Naive thymus-derived CD4-positive, alpha-beta T cell (primary cell): ENCODE results near the gene RPL7A. TPM values are rescaled to one million over a fixed set of nuclear protein-coding genes. Genes with fewer than 3 reads are reported as not detected.

Experiments used
- ATAC-seq: fragments of 150-1000 bp; cut with Tn5 transposase; 2 replicates; pipeline ENCODE4 v1.10.0; 2021; ENCODE audit warnings: mild to moderate bottlenecking, moderate library complexity
- CTCF ChIA-PET: fragments of 350-600 bp; sonication (Branson Sonifier 250); formaldehyde crosslinking; loops from one replicate; lab custom pipeline; 2021; ENCODE audit warnings: antibody characterized with exemption; lab: Charles Lee
- POLR2A ChIA-PET: fragments of 350-600 bp; sonication (Branson Sonifier 250); formaldehyde crosslinking; loops from one replicate; lab custom pipeline; 2021; ENCODE audit warnings: antibody characterized with exemption, inconsistent platforms; lab: Charles Lee
- DNase-seq, 9 donors: peaks; one replicate each; pipeline versions ENCODE4 v3.0.0 to v3.0.0-alpha.2; 2020 to 2022; ENCODE audit warnings: mixed read lengths in 1 of 9
- H3K27ac ChIP-seq: one replicate; pipeline ENCODE4 v1.7.0; 2013; ENCODE audit warnings: mild to moderate bottlenecking, low read depth, low read length, moderate library complexity
- H3K27me3 ChIP-seq, 2 donors: one replicate each; pipeline ENCODE4 v1.7.0; 2013; ENCODE audit warnings: low read length in 2 of 2, mild to moderate bottlenecking in 2 of 2, moderate library complexity in 2 of 2; ENCODE audit not compliant: control insufficient read depth in 2 of 2, insufficient read depth in 2 of 2
- H3K36me3 ChIP-seq, 3 experiments: 1 replicate in 2 of 3; 2 replicates in 1 of 3; pipeline ENCODE4 v1.7.0; 2013; ENCODE audit warnings: low read length in 3 of 3, mild to moderate bottlenecking in 3 of 3, moderate library complexity in 1 of 3; ENCODE audit not compliant: insufficient read depth in 3 of 3, control insufficient read depth in 2 of 3
- H3K4me1 ChIP-seq, 2 donors: one replicate each; pipeline ENCODE4 v1.7.0; 2013; ENCODE audit warnings: low read length in 2 of 2, mild to moderate bottlenecking in 2 of 2, moderate library complexity in 1 of 2; ENCODE audit not compliant: control insufficient read depth in 2 of 2, insufficient read depth in 2 of 2
- H3K4me3 ChIP-seq: 2 replicates; pipeline ENCODE4 v1.7.0; 2013; ENCODE audit warnings: mild to moderate bottlenecking, low read length
- H3K9me3 ChIP-seq, 3 experiments: 1 replicate in 2 of 3; 2 replicates in 1 of 3; pipeline ENCODE4 v1.7.0; 2013; ENCODE audit warnings: low read length in 3 of 3; ENCODE audit not compliant: control insufficient read depth in 2 of 3
- H3K27ac Mint-ChIP-seq, 9 donors: one replicate each; pipeline ENCODE4 v1.8.0; 2020 to 2022; ENCODE audit warnings: mixed read lengths in 9 of 9, mild to moderate bottlenecking in 8 of 9, moderate library complexity in 5 of 9, inconsistent platforms in 2 of 9
- H3K27me3 Mint-ChIP-seq, 5 donors: one replicate each; pipeline ENCODE4 v1.8.0; 2021 to 2022; ENCODE audit warnings: mixed read lengths in 5 of 5, mild to moderate bottlenecking in 1 of 5
- H3K36me3 Mint-ChIP-seq, 5 donors: one replicate each; pipeline ENCODE4 v1.8.0; 2020 to 2022; ENCODE audit warnings: mixed read lengths in 5 of 5, mild to moderate bottlenecking in 3 of 5, inconsistent platforms in 1 of 5
- H3K4me1 Mint-ChIP-seq, 7 donors: one replicate each; pipeline ENCODE4 v1.8.0; 2020 to 2022; ENCODE audit warnings: mixed read lengths in 7 of 7, mild to moderate bottlenecking in 3 of 7, inconsistent platforms in 1 of 7
- H3K4me3 Mint-ChIP-seq, 10 donors: one replicate each; pipeline ENCODE4 v1.8.0; 2020 to 2022; ENCODE audit warnings: mild to moderate bottlenecking in 10 of 10, mixed read lengths in 10 of 10, moderate library complexity in 6 of 10, inconsistent platforms in 2 of 10
- H3K9me3 Mint-ChIP-seq, 11 donors: one replicate each; pipeline ENCODE4 v1.8.0; 2020 to 2022; ENCODE audit warnings: mixed read lengths in 11 of 11, mild to moderate bottlenecking in 4 of 11, inconsistent platforms in 1 of 11, moderate library complexity in 1 of 11
- intact Hi-C, 2 donors: fragments of 100-400 bp; cut with micrococcal nuclease; formaldehyde crosslinking; loops; one replicate each; pipeline ENCODE4 v1.15.1; 2023
- polyA plus RNA-seq, 2 donors: library from polyadenylated mRNA; unstranded; fragments of 300-500 nt; fragmentation: Illumina TruSeq; gene quantifications; one replicate each; pipeline ENCODE4 v1.2.3, GENCODE V29; 2021
- total RNA-seq, 6 experiments: library from RNA in 5 of 6; stranded (reverse) in 5 of 6; gene quantifications; 1 replicate in 5 of 6; 2 replicates in 1 of 6; pipeline ENCODE4 v1.2.3 and lab custom pipeline; 2021 to 2026

The RPL7A gene
- total and polyA plus RNA-seq, 7 experiments from 2014 or later, result 1,347 to 2,815 (median 2,127) TPM

DNA sequence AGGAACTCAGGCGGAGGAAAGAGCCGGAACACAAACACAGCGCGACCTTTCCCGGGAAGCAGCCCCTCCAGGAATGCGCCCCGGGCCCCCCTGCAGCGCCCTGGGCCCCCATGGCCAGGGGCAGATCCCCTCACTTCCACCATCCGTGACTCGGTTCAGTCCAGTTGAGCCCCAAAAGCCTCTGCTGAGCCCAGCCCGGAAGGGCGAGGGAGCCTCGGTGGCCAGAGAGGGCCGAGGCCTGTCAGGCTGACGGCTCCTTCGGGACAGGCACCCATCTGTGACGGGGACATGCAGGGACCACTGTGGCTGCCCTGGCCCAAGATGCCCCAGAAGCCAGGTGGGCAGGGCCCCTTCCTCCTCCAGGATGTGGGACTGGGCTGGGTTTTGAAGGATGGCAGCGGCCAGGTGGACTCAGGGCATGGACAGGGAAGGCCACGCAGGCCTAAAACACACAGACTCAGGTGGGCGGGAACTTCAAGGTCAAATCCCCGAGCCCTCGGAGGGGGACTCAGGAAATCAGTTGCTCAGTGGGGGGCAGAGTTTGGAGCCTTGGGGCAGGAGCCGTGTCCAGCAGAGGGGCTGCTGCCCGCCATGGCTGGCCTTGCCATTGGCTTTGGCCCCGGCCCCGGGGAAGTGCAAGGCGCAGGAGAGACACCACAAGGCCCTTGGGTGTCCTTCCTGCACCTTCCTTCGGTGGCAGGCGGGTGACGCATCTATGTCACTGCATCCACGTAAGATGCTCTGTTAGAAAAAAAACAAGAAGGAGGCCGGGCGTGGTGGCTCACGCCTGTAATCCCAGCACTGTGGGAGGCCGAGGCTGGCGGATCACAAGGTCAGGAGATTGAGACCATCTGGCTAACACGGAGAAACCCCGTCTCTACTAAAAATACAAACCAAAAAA is 43.3 kb upstream of the RPL7A start:
- intact Hi-C loops, result no loop called here
- peaks cover 0 to 4% (median 0%) of the 10 kb centered on the region in 5 donors for H3K36me3 Mint-ChIP-seq
- H3K27ac ChIP-seq, result no peak overlapping the region
- no peak overlapping the region for H3K4me3 Mint-ChIP-seq
- H3K27me3 ChIP-seq, result no peaks in the 10 kb centered on the region
- no peak overlapping the region for H3K4me3 ChIP-seq
- peaks cover 6 to 23% (median 15%) of the 10 kb centered on the region in 5 donors for H3K27me3 Mint-ChIP-seq
- ATAC-seq (no peak), DNase-seq (no peak)
- no peaks in the 10 kb centered on the region for H3K9me3 ChIP-seq
- no peak overlapping the region for H3K27ac Mint-ChIP-seq
- CTCF ChIA-PET, result no interaction called here
- H3K9me3 Mint-ChIP-seq, result peaks cover 0 to 4% (median 0%) of the 10 kb centered on the region in 11 donors
- no peaks in the 10 kb centered on the region for H3K4me1 Mint-ChIP-seq
- POLR2A ChIA-PET, result no interaction called here
- H3K36me3 ChIP-seq, result no peaks in the 10 kb centered on the region
- no peaks in the 10 kb centered on the region for H3K4me1 ChIP-seq

DNA sequence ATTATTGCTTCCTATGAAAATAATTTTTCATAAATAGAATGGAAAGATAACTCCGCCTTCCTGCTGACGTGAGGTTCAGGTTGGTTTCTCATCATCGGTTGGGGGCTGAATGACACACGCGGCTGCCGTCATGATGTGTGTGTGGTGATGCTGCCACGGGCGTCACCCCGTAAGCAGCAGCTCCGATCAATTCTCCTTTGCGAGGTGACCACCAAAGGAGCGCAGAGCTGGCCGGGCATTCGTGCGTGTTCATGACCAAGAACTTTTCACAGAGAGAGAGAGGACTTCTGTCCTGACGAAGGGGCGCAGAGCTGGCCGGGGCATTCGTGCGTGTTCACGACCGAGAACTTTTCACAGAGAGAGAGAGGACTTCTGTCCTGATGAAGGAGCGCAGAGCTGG is 42.3 kb upstream of the RPL7A start:
- ATAC-seq (no peak), DNase-seq (no peak)
- Histone ChIP-seq H3K9me3 (no peaks in the 10 kb centered on the region), H3K4me3 (no peak overlapping the region), H3K27me3 (no peaks in the 10 kb centered on the region), H3K4me1 (no peaks in the 10 kb centered on the region), H3K27ac (no peak overlapping the region), H3K36me3 (no peaks in the 10 kb centered on the region)
- Mint-ChIP-seq H3K27ac (no peak overlapping the region), H3K4me3 (no peak overlapping the region), H3K4me1 (no peaks in the 10 kb centered on the region), H3K36me3 (peaks cover 0 to 4% (median 0%) of the 10 kb centered on the region in 5 donors), H3K9me3 (peaks cover 0 to 6% (median 0%) of the 10 kb centered on the region in 11 donors), H3K27me3 (peaks cover 9 to 27% (median 18%) of the 10 kb centered on the region in 5 donors)
- POLR2A ChIA-PET, result no interaction called here
- intact Hi-C loops, result no loop called here
- CTCF ChIA-PET, result no interaction called here

DNA sequence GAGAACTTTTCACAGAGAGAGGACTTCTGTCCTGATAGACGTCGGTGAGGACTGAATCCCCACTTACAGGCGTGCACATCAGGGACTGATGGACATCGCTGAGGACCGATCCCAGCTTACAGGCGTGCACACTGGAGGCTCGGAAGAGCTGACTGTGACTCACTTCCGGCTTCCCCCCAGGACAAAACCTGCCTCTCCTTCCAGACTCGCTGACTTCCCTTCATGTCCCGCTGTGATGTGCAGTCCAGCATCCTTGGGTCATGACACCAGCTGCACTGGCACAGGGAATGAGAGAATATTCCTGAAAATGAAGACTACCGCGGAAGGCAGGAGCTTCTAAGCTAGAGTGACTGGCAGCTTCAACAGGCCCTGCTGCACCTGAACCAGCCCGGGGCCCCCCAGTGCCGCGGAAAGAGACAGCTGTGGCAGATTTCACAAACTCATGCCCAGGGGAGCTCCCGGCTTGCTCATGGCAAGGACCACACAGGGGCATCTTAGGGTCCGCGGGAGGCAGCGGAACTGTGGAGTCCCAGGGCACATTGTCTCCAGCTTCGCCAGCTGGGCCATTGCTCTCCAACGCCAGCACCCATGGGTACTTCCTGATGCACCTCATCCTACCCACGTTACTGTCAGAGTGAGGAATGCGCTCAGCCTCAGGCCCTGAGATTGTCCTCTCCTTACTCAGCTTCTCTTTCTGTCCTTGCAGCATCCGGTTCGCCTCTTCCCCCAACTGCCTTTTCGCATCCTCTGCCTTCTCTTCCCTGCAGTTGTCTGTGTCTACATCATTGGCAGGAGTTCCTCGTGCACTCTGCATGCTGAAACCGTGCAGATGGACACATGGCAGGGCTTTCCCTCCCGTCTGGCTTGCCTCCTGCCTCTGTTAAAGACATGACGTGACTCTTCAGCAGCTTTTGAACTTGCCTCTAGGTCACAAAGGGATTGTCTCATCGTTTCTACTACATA is 41.5 kb upstream of the RPL7A start:
- Histone ChIP-seq H3K4me1 (no peaks in the 10 kb centered on the region), H3K4me3 (no peak overlapping the region), H3K27ac (no peak overlapping the region), H3K27me3 (no peaks in the 10 kb centered on the region), H3K9me3 (no peaks in the 10 kb centered on the region), H3K36me3 (no peaks in the 10 kb centered on the region)
- no peak overlapping the region for H3K27ac Mint-ChIP-seq
- POLR2A ChIA-PET, result no interaction called here
- DNase-seq (no peak), ATAC-seq (no peak)
- peaks cover 0 to 4% (median 0%) of the 10 kb centered on the region in 5 donors for H3K36me3 Mint-ChIP-seq
- CTCF ChIA-PET, result no interaction called here
- intact Hi-C loops, result no loop called here
- no peaks in the 10 kb centered on the region for H3K4me1 Mint-ChIP-seq
- H3K4me3 Mint-ChIP-seq, result no peak overlapping the region
- H3K9me3 Mint-ChIP-seq, result peaks cover 0 to 6% (median 0%) of the 10 kb centered on the region in 11 donors
- peaks cover 9 to 30% (median 18%) of the 10 kb centered on the region in 5 donors for H3K27me3 Mint-ChIP-seq

DNA sequence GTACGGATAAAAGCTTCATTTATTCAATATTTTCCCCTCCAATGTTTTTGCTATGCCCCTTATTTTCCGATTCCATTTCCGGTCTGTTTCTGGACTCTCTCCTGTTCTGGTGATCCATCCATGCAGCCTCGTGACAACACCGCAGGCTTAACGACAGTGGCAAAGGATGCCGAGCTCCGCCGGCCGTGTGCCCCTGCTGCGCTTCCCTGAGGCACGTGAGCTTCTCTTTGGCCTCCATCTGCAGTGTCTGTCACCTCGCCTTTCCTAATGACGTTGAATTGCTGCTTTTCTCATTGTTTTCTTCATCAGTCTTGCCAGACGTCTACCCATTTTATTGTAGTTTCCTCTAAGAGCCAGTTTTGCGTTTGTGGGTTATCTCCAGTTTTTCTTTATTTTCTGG is 40.7 kb upstream of the RPL7A start:
- no peaks in the 10 kb centered on the region for H3K9me3 ChIP-seq
- no peaks in the 10 kb centered on the region for H3K4me1 ChIP-seq
- H3K36me3 Mint-ChIP-seq, result peaks cover 0 to 4% (median 0%) of the 10 kb centered on the region in 5 donors
- CTCF ChIA-PET, result no interaction called here
- no peak overlapping the region for H3K27ac ChIP-seq
- no peak overlapping the region for H3K27ac Mint-ChIP-seq
- POLR2A ChIA-PET, result no interaction called here
- no peaks in the 10 kb centered on the region for H3K27me3 ChIP-seq
- no peaks in the 10 kb centered on the region for H3K4me1 Mint-ChIP-seq
- intact Hi-C loops, result no loop called here
- ATAC-seq, result no peak
- H3K4me3 Mint-ChIP-seq, result no peak overlapping the region
- no peak overlapping the region for H3K4me3 ChIP-seq
- H3K9me3 Mint-ChIP-seq, result peaks cover 0 to 6% (median 0%) of the 10 kb centered on the region in 11 donors
- no peak for DNase-seq
- H3K36me3 ChIP-seq, result no peaks in the 10 kb centered on the region
- peaks cover 9 to 30% (median 18%) of the 10 kb centered on the region in 5 donors for H3K27me3 Mint-ChIP-seq

DNA sequence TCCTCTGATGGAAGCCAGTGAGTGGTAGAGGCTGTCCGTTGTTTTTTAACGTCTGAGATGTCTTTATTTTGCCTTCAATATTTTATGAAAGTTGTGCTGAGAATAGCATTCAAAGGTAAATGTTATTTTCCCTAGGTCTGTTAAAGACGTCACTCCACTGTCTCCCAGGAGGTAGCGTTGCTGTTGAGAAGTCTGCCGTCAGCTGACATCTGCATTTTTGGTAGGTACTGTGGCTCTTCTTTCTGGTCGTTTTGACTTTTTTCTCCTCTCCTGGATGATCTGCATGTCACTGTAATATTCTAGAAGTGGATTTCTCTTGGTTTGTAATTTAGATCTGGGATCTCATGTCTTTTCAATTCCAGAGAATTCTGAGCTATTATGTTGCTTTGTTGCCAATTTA is 38.4 kb upstream of the RPL7A start:
- Histone ChIP-seq H3K36me3 (no peaks in the 10 kb centered on the region), H3K9me3 (no peaks in the 10 kb centered on the region), H3K27ac (no peak overlapping the region), H3K27me3 (no peaks in the 10 kb centered on the region), H3K4me1 (no peaks in the 10 kb centered on the region), H3K4me3 (no peak overlapping the region)
- POLR2A ChIA-PET, result no interaction called here
- CTCF ChIA-PET, result no interaction called here
- H3K27ac Mint-ChIP-seq, result no peak overlapping the region
- intact Hi-C loops, result no loop called here
- H3K9me3 Mint-ChIP-seq, result peaks cover 0 to 6% (median 0%) of the 10 kb centered on the region in 11 donors
- H3K27me3 Mint-ChIP-seq, result peaks cover 9 to 30% (median 18%) of the 10 kb centered on the region in 5 donors
- H3K4me1 Mint-ChIP-seq, result no peaks in the 10 kb centered on the region
- no peak overlapping the region for H3K4me3 Mint-ChIP-seq
- ATAC-seq, result no peak
- DNase-seq, result no peak
- H3K36me3 Mint-ChIP-seq, result peaks cover 0 to 4% (median 0%) of the 10 kb centered on the region in 5 donors

DNA sequence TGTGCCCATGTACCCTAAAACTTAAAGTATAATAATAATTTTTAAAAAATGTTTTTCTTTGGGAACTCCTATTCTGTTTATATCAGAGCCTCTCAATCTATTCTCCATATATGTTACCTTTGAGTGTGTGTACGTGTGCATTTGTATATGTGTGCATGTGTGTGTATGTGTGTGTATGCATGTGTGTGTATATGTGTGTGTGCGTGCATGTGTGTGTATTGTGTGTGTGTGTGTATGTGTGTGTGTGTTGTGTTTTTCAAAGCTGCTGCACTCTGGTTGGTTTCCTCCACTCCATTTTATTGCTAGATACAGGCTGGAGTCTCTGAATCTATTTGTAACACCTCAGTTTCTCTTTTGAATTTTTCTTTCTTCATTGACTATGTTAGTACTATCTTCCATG is 32.0 kb upstream of the RPL7A start:
- Histone ChIP-seq H3K4me1 (no peaks in the 10 kb centered on the region), H3K27me3 (no peaks in the 10 kb centered on the region), H3K9me3 (no peaks in the 10 kb centered on the region), H3K4me3 (no peak overlapping the region), H3K36me3 (no peaks in the 10 kb centered on the region), H3K27ac (no peak overlapping the region)
- Mint-ChIP-seq H3K36me3 (no peaks in the 10 kb centered on the region), H3K27ac (no peak overlapping the region), H3K9me3 (peaks cover 0 to 2% (median 0%) of the 10 kb centered on the region in 11 donors), H3K4me3 (no peak overlapping the region), H3K4me1 (no peaks in the 10 kb centered on the region), H3K27me3 (peaks cover 0 to 3% (median 0%) of the 10 kb centered on the region in 5 donors)
- DNase-seq (no peak), ATAC-seq (no peak)
- ChIA-PET CTCF (no interaction called here), POLR2A (no interaction called here)
- intact Hi-C loops, result no loop called here
